HG02852 (cell line): Measurements from ENCODE around the gene OR2S2.

Source experiments
- ATAC-seq: cut with Tn5 transposase; IDR thresholded peaks from one replicate; pipeline ENCODE4 v1.9.1; 2021; ENCODE audit warnings: mild to moderate bottlenecking, moderate library complexity; ENCODE audit not compliant: unreplicated experiment

Gene OR2S2

GRCh38 chr9:35962126-35962906 lies 4.4 kb upstream of the OR2S2 start:
- no peak for ATAC-seq

DNA sequence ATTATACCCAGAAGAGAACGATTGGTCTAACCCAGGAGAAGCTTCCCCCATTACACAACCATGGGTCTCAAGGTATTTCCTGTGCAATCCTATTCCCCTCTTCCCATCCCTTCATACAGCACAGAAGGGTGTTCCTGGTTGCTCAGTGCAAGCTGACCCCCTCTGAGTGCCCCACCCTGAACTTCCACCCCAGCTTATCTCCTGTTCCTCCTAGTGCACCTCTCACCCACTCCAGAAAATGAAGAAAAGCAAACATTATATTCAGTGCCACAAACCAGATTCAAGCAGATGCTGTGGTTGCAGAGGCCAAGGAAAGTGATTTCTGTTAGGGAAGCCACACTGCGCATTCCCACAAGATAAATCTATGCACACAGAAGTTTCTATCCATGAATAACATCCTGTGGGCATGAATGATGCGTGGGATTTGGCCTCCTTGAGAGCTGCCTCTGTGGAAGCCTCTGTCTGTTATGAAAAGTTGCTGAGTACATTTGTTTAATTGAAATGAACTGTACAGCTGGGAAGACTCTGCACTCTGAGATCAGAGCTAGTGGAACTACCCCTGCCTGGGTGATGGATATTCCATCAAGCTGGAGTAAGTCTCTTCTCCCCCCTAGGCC lies 2.2 kb upstream of the OR2S2 start:
- ATAC-seq: no peak

DNA sequence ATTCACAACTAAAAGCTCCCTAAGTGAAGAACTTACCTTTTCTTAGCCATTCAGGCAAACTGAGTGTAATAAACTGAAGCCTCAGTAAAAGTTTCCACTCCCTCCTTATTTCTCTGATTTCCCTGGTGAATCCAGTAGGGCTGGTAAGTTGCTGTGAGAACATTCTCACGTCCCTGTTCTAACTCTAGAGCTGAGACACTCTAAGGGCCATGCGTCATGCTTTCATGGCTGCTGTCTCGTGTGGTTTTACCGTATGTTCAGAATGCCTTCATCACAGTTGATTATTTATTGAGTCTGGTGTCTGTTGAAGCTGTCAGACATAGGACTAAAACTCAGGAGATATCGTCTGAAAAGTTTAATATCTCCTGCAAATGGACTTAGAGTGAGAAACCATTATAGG lies 1.3 kb downstream of the OR2S2 start:
- ATAC-seq: no peak

DNA sequence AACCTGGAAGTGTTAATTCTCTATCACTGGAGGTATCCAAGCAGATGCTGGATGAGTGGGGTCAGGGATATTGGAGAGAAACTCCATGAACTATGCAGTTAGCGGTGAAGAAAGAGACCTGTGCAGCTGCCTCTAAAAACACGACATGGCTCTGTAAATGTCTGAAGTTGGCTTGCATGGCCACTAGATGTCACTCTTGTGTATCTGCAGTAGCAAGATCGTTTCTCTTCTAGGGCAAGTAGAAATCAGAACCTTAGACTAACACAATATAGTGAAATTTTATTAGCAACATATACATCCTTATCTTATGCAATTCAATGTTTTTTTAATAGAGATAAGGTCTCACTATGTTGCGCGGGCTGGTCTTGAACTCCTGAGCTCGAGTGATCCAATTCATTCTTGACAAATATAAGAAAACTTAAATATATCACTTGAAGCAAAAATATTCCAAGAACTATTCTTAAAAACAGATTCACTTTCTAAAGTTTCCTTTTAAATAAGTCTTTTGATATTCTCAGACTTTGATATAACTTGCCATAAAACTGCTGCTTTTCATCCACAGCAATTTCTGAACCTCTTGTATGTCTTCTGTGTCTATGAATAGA lies 2.9 kb downstream of the OR2S2 start:
- no peak for ATAC-seq

- no peak for ATAC-seq
Observed at GRCh38 chr9:35952526-35953191, 5.3 kb downstream of the OR2S2 start.

DNA sequence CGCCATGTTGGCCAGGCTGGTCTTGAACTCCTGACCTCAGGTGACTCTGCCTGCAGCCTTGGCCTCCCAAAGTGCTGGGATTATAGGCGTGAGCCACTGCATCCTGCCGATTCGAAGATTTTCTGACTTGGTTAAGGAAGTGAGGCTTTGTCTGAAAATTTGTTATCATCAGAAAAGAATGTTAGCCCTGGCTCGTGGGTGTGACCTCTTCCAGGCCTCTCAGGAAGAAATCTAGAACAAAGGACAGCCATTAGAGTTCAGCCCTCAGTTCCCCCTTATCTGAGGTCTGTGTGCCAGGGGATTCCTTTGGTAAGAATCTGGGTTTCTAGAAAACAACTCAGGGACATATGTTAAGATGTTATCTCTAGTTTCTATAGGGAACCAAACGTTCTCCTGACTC lies 6.2 kb downstream of the OR2S2 start:
- no peak for ATAC-seq

DNA sequence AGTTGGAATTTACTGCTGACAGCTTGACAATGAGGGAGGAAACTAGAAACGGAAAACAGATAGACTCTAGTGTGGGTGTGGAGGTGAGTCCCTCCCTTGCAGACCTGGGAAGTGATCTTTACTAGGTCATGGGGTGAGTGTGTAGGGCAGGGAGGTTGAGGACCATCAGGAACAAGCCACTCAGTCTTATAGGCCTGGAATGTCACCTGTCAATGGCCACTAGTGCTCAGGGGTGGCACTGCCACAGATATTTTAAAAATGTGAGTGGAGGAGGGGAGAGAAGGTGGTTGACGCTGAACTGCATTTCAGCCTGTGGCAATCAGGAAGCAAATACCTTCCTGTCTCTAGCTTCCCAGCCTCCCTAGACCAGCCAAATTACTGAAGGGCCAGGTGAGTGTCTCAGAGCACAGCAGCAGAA lies 9.0 kb downstream of the OR2S2 start:
- no peak for ATAC-seq

DNA sequence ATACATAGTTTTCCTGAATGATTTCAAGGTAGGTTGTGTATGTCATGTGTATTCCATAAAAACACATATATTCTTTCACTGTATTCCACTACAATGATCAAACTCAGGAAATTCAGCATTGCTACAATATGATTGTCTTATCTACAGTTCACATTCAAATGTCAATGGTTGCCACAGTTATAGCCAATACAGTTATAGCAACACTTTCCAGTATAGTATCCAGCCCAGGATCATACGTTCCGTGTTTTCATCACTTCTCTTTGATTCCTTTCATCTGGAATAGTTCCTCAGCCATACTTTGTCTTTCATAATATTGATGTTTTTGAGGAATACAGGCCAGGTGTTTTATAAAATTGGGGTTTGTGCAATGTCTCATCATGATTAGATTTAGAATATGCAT lies 9.5 kb downstream of the OR2S2 start:
- no peak for ATAC-seq

DNA sequence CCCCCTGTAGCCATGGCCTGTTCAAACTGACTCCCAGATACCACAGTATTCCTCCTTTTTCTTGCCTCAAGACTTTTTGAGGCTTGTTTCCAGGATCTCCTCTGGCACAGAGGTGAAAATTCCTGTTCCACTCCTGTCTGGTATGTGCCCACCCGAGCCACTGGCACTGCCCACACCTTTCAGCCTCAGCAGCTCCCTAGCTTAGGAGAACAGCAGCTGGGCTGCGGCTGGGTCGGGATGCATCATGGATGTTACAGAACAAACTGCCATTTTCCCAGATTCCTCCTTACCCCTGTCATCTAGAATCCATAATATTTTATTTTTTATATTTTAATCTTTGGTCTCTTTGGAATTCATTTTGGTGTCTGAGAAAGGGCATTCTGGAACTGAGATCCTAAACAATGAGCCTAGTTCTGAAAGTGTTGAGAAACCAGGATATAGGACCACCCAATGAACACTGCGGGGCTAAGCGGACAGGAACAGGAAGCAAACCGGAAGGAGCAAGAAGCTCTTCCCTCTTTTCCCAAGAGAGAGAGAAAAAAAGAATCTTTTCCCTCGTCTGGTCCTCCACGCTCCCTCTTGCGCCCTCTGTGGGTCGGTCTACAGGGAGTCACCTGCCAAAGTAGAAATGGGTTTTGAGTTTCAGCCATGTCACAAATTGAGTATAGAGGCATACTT lies 12.5 kb downstream of the OR2S2 start:
- ATAC-seq: no peak

GRCh38 chr9:35944841-35945240 lies 13.1 kb downstream of the OR2S2 start:
- no peak for ATAC-seq

GRCh38 chr9:35944173-35944572 lies 13.8 kb downstream of the OR2S2 start:
- ATAC-seq: no peak

- ATAC-seq: no peak
Observed at GRCh38 chr9:35942286-35942685, 15.7 kb downstream of the OR2S2 start.

DNA sequence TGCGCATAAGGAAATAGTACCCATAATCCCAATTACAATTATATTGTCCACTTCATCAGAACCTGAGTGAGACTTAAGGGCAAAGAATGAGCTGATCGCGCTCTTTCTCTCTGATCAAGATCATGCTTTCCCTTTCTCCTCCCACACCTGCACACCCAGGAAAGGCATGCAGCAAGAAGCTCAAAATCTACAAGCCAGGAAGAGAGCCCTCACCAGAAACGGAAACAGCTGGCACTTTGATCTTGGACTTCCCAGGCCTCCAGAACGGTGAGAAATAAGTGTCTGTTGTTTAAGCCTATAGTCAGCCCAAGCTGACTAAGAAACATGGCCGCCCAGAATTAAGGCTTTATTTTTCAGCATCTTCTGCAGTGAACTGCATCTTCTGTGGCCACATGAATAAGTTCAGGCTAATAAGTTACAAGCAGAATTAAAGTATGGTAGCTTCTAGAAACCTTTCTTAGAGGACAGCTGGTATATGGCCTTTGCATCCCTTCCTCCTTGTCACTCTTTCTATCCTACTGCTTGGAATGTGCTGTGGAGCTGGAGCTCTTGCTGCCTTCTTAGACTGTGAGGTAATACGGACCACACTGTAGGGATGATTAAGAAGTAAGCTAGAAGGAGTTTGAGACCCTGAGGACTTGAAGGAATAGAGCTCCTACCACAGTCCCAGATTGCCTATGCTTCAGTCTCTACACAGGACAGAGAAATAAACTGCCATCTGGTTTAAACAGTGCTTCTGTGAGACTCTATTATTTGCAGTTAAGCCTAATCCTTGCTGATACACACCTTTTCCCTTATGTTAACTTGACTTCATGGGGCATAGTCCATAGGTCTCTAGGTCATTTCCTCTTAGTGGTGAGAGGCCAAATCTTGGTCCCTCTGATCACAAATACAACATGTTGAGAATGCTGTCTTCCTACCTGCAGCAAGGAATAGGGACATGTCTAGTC lies 17.2 kb downstream of the OR2S2 start:
- ATAC-seq: no peak

GRCh38 chr9:35939679-35940250 lies 18.2 kb downstream of the OR2S2 start:
- ATAC-seq: no peak

GRCh38 chr9:35938474-35939356 lies 19.2 kb downstream of the OR2S2 start:
- no peak for ATAC-seq

GRCh38 chr9:35937227-35937626 lies 20.7 kb downstream of the OR2S2 start:
- no peak for ATAC-seq

DNA sequence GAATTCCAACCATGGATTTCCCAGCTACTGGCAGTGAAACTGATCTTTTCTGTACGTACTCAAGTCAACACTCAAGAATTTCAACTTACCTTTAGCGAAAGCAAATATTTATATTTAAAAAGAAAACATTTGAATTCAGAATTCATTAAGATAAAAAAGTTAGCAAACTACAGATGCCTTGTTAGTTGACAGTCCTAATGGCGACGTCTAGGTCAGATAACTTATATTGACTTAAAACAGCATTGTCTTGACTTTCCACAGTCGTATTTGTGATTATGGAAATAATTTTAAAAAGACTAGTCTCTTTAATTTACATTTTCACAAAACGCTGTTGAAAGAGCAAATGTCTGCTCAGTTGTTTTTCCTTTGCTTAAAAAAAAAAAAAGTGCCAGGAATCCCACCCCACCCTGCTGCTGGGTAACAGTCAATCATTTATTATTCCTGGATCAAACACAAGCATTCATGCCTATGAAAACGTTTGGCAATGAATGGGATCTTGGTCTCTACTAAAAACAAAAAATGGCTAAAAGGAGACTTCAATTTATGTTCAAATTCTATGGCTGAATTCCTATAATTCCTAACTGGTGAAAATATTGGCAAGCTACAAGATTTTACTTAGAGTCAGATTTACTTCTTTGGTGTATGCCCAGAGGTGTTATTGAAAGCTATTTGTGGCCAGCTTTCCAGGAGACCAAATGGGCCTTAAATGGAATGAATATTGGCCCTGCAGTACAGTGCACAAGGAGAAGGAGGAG lies 22.0 kb downstream of the OR2S2 start:
- ATAC-seq: no peak

DNA sequence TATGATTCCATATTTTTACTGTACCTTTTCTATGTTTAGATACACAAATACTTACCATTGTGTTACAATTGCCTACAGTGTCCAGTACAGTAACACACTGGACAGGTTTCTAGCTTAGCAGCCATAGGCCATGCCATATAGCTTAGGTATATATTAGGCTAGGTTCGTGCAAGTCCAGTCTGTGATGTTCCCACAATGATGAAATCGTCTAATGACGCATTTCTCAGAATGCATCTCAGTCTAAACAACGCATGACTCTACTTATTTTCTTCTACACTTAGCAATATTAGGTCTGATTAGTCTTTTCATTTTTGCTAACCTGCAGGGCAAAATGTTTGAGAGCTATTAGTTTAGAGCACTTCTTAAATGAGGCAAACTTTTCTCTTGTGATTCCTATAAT lies 22.7 kb downstream of the OR2S2 start:
- no peak for ATAC-seq
